CD4-positive, alpha-beta T cell treated with Interleukin-21 for 1 hour (primary cell): ENCODE results near the gene FA2H.
"Not testable (repeated sequence)": the region's sequence is repeated elsewhere in the genome, so short reads cannot be mapped to it uniquely, and the experiment has no call there.

ENCODE experiments used
- DNase-seq: peaks from one replicate; pipeline ENCODE4 v3.0.0-alpha.2; 2020

The FA2H gene

GRCh38 chr16:74774223-74775139, at the start of gene FA2H:
TSS of gene FA2H (minus strand) at chr16:74774820. CDS start at chr16:74774755, 65 bp downstream.
- DNase-seq = peak; percentile 54

- no peak for DNase-seq
Measured at GRCh38 chr16:74817851-74818250, 43.2 kb upstream of the FA2H start.

GRCh38 chr16:74813109-74813641, 38.6 kb upstream of the FA2H start:
- DNase-seq = peak; percentile 65

GRCh38 chr16:74811911-74812310, 37.3 kb upstream of the FA2H start:
- no peak for DNase-seq

GRCh38 chr16:74811216-74811615, 36.6 kb upstream of the FA2H start:
- not testable (repeated sequence) for DNase-seq

- DNase-seq = no peak
Measured at GRCh38 chr16:74807052-74807646, 32.5 kb upstream of the FA2H start.

- DNase-seq = no peak
Measured at GRCh38 chr16:74800216-74800871, 25.7 kb upstream of the FA2H start.

- no peak for DNase-seq
Measured at GRCh38 chr16:74797414-74797813, 22.8 kb upstream of the FA2H start.

- no peak for DNase-seq
Measured at GRCh38 chr16:74795104-74795503, 20.5 kb upstream of the FA2H start.

- no peak for DNase-seq
Measured at GRCh38 chr16:74794668-74795067, 20.0 kb upstream of the FA2H start.

GRCh38 chr16:74793571-74793970, 19.0 kb upstream of the FA2H start:
- no peak for DNase-seq

GRCh38 chr16:74792225-74792624, 17.6 kb upstream of the FA2H start:
- DNase-seq = no peak

- DNase-seq = not testable (repeated sequence)
Measured at GRCh38 chr16:74791749-74792148, 17.1 kb upstream of the FA2H start.

GRCh38 chr16:74788108-74788507, 13.5 kb upstream of the FA2H start:
- DNase-seq = no peak

- DNase-seq = no peak
Measured at GRCh38 chr16:74785031-74785430, 10.4 kb upstream of the FA2H start.

GRCh38 chr16:74778646-74779045, 4.0 kb upstream of the FA2H start:
- DNase-seq = no peak

GRCh38 chr16:74776926-74777325, 2.3 kb upstream of the FA2H start:
- no peak for DNase-seq

GRCh38 chr16:74775255-74775654, 635 bp upstream of the FA2H start:
- DNase-seq = no peak

GRCh38 chr16:74773446-74774222, 986 bp downstream of the FA2H start:
- DNase-seq = no peak

GRCh38 chr16:74771656-74772315, 2.8 kb downstream of the FA2H start:
- no peak for DNase-seq

- no peak for DNase-seq
Measured at GRCh38 chr16:74770831-74771526, 3.6 kb downstream of the FA2H start.
